ENCODE results near the gene EIF4ENIF1.

EIF4ENIF1 gene

DNA sequence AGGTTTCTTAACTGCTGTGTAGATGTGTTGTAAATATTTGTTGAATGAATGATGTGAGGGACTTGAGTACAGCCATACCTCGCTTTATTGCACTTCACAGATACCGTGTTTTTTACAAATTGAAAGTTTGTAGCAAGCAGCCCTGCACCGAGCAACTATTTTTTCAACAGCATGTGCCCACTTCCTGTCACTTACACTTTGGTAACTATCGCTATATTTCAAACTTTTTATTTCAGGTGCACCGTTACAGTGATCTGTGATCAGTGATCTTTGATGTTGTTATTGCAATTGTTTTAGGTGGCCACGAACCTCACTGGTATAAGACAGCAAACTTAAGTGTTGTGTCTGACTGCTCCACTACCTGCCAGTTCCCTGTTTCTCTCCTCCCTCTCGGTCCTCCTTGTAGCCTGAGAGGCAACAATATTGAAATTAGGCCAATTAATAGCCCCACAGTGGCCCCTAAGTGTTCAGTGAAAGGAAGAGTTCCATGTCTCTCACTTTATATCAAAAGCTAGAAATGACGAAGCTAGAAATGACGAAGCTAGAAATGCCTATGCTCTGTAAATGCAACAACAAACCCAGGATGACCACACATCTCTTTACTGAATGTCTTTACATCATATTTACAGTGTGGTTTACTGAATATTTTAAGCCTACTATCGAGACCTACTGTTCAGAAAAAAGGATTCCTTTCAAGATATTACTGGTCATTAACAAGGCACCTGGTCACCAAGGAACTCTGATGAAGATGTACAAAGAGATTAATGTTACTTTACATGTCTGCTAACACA, 7.7 kb upstream of the EIF4ENIF1 start:
- Histone ChIP-seq H3K36me3 (ENCODE audit: control insufficient read depth in 1 of 2, insufficient read depth in 2 of 2, low read depth in 1 of 2, low read length in 2 of 2) (no peaks in the 10 kb centered on the region), H3K18ac (ENCODE audit: low read depth in 1 of 2, low read length in 2 of 2) (no peak overlapping the region), H2BK120ac (ENCODE audit: low read depth, low read length) (no peak overlapping the region), H3K9me3 (ENCODE audit: control insufficient read depth, low read length) (no peaks in the 10 kb centered on the region), H2AK5ac (ENCODE audit: low read length, severe bottlenecking) (no peak overlapping the region), H2BK15ac (ENCODE audit: low read depth, poor library complexity, severe bottlenecking) (no peak overlapping the region), H3K79me1 (replicated peaks; ENCODE audit: low read length, poor library complexity, severe bottlenecking) (peaks cover 19% of the 10 kb centered on the region), H3K27ac (ENCODE audit: low read length, poor library complexity, severe bottlenecking) (no peak overlapping the region), H3K4me1 (ENCODE audit: control insufficient read depth, insufficient read depth, low read depth, low read length) (peaks cover 7% of the 10 kb centered on the region), H2BK12ac (ENCODE audit: low read length in 2 of 2) (no peak overlapping the region), H3K4me2 (ENCODE audit: low read length, poor library complexity, severe bottlenecking) (peak overlapping the region; percentile 81), H4K8ac (ENCODE audit: low read length) (no peak overlapping the region), H3K4ac (ENCODE audit: low read depth in 1 of 2, low read length in 2 of 2) (no peak overlapping the region), H4K91ac (ENCODE audit: low read length) (no peak overlapping the region), H2BK5ac (ENCODE audit: low read depth, low read length, poor library complexity, severe bottlenecking) (no peak overlapping the region), H3K27me3 (ENCODE audit: control insufficient read depth in 1 of 2, insufficient read depth in 1 of 2, low read length in 2 of 2) (no peaks in the 10 kb centered on the region), H3K23ac (ENCODE audit: low read length in 2 of 2) (no peak overlapping the region), H2AFZ (ENCODE audit: low read depth, low read length) (peak overlapping the region; percentile 10), H3K4me3 (ENCODE audit: insufficient read depth in 1 of 2, low read depth in 1 of 2, low read length in 2 of 2) (peak overlapping the region; percentile 86 to 95), H3K9ac (ENCODE audit: low read length) (peak overlapping the region; percentile 90), H3K14ac (ENCODE audit: low read length in 2 of 2) (no peak overlapping the region)
- WGBS: 86% methylated on average over 8 of the region's 10 CpGs
- no peak for DNase-seq

DNA sequence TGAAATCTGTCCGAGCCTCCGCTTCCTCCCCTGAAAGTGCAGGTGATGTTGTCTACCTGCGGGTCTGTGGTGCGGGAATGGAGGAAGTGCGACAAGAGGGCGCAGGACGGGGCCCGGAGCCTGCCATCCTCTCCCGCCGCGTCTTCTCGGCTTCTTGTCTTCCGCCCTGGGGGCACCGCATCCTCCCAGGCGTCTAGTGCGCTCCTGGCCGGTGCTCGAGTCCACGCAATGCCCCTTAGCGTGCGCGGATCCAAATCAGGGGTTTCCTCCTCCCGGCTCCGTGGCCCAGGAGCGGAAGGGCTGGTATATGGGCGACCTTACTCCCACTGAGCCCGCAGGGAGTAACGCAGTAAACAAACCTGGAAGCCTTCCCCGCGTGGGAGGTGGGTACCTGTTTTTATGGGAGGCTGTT, 7.1 kb upstream of the EIF4ENIF1 start:
- peak overlapping the region; percentile 10 for H2AFZ ChIP-seq (ENCODE audit: low read depth, low read length)
- H2BK12ac ChIP-seq (ENCODE audit: low read length in 2 of 2): peak overlapping the region in 1 of 2 experiments; percentile 29
- H3K4me1 ChIP-seq (ENCODE audit: control insufficient read depth, insufficient read depth, low read depth, low read length): peaks cover 7% of the 10 kb centered on the region
- no peak overlapping the region for H2BK15ac ChIP-seq (ENCODE audit: low read depth, poor library complexity, severe bottlenecking)
- H2BK5ac ChIP-seq (ENCODE audit: low read depth, low read length, poor library complexity, severe bottlenecking): no peak overlapping the region
- 1% methylated on average over 30 of the region's 30 CpGs for WGBS
- peak overlapping the region; percentile 47 for H4K91ac ChIP-seq (ENCODE audit: low read length)
- H3K79me1 ChIP-seq (replicated peaks; ENCODE audit: low read length, poor library complexity, severe bottlenecking): peaks cover 23% of the 10 kb centered on the region
- no peaks in the 10 kb centered on the region for H3K9me3 ChIP-seq (ENCODE audit: control insufficient read depth, low read length)
- H3K4ac ChIP-seq (ENCODE audit: low read depth in 1 of 2, low read length in 2 of 2): peak overlapping the region in 1 of 2 experiments; percentile 46
- no peaks in the 10 kb centered on the region for H3K36me3 ChIP-seq (ENCODE audit: control insufficient read depth in 1 of 2, insufficient read depth in 2 of 2, low read depth in 1 of 2, low read length in 2 of 2)
- H3K27ac ChIP-seq (ENCODE audit: low read length, poor library complexity, severe bottlenecking): peak overlapping the region; percentile 51
- H3K14ac ChIP-seq (ENCODE audit: low read length in 2 of 2): peak overlapping the region in 1 of 2 experiments; percentile 66
- H3K27me3 ChIP-seq (ENCODE audit: control insufficient read depth in 1 of 2, insufficient read depth in 1 of 2, low read length in 2 of 2): no peaks in the 10 kb centered on the region
- H3K4me2 ChIP-seq (ENCODE audit: low read length, poor library complexity, severe bottlenecking): peak overlapping the region; percentile 81
- peak overlapping the region in 1 of 2 experiments; percentile 20 for H3K23ac ChIP-seq (ENCODE audit: low read length in 2 of 2)
- DNase-seq: peak; percentile 40
- no peak overlapping the region for H2AK5ac ChIP-seq (ENCODE audit: low read length, severe bottlenecking)
- peak overlapping the region; percentile 58 to 67 for H3K18ac ChIP-seq (ENCODE audit: low read depth in 1 of 2, low read length in 2 of 2)
- no peak overlapping the region for H2BK120ac ChIP-seq (ENCODE audit: low read depth, low read length)
- no peak overlapping the region for H4K8ac ChIP-seq (ENCODE audit: low read length)
- H3K4me3 ChIP-seq (ENCODE audit: insufficient read depth in 1 of 2, low read depth in 1 of 2, low read length in 2 of 2): peak overlapping the region; percentile 86 to 95
- H3K9ac ChIP-seq (ENCODE audit: low read length): peak overlapping the region; percentile 90

DNA sequence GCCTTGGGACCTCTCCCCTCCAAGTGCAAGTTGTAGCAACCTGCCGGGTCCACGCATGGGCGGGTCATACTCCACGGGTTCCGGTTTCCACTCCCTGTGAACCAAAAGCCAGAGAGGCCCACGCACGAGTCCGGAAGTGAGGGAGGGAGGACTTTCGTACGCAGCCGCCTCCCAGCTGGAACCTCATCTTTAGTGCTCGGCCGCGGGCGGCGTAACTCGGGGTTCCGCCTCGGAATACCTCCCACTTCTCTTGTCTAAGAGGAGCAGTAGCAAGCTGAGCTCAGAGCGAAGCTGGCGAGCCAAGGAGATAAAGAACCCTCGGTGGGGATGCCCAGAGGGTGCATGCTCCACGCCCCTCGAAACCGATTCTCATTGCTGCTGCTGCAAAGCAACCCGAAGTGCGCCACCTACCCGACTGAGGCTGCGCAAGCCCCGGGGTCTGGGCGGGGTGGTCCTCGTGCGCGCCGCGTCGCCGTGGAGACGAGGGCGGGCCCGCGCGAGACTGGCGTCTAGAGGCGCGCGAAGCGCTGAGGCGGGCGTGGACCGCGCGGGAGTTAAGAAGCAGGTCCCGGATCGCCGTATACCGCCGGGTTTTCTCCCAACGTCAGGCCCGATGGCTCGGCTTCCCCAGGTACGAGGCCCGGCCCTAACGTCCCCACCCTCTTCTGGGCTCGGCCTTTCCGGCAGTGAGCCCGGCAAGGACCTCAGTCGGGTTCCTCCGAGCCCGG, 6.5 kb upstream of the EIF4ENIF1 start, which contains the start of gene SFI1:
SFI1 (plus strand) TSS at position 530 of the 728 bp plus-strand sequence. CDS start 11,749 bp downstream, outside the sequence.
- WGBS: under 1% methylated on average over 69 of the region's 70 CpGs

DNA sequence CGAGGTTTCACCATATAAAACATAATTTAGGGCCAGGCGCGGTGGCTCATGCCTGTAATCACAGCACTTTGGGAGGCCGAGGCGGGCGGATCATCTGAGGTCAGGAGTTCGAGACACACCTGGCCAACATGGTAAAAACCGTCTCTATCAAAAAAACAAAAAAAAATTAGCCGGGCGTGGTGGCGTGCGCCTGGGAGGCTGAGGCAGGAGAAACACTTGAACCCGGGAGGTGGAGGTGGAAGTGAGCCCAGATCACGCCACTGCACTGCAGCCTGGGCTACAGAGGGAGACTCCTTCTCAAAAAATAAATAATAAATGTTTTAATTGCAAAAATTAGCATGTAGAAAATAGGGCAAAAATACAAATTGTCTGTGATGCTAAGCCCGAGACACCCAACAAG, 5.7 kb upstream of the EIF4ENIF1 start:
- no peak overlapping the region for H2AFZ ChIP-seq (ENCODE audit: low read depth, low read length)
- H2BK5ac ChIP-seq (ENCODE audit: low read depth, low read length, poor library complexity, severe bottlenecking): no peak overlapping the region
- no peak for DNase-seq
- no peak overlapping the region for H4K91ac ChIP-seq (ENCODE audit: low read length)
- no peak overlapping the region for H2BK15ac ChIP-seq (ENCODE audit: low read depth, poor library complexity, severe bottlenecking)
- H3K36me3 ChIP-seq (ENCODE audit: control insufficient read depth in 1 of 2, insufficient read depth in 2 of 2, low read depth in 1 of 2, low read length in 2 of 2): no peaks in the 10 kb centered on the region
- H3K4me3 ChIP-seq (ENCODE audit: insufficient read depth in 1 of 2, low read depth in 1 of 2, low read length in 2 of 2): peak overlapping the region in 1 of 2 experiments; percentile 95
- no peak overlapping the region for H2BK120ac ChIP-seq (ENCODE audit: low read depth, low read length)
- H3K27ac ChIP-seq (ENCODE audit: low read length, poor library complexity, severe bottlenecking): no peak overlapping the region
- peaks cover 24% of the 10 kb centered on the region for H3K79me1 ChIP-seq (replicated peaks; ENCODE audit: low read length, poor library complexity, severe bottlenecking)
- no peak overlapping the region for H2BK12ac ChIP-seq (ENCODE audit: low read length in 2 of 2)
- H2AK5ac ChIP-seq (ENCODE audit: low read length, severe bottlenecking): no peak overlapping the region
- no peak overlapping the region for H3K14ac ChIP-seq (ENCODE audit: low read length in 2 of 2)
- no peak overlapping the region for H3K4ac ChIP-seq (ENCODE audit: low read depth in 1 of 2, low read length in 2 of 2)
- H4K8ac ChIP-seq (ENCODE audit: low read length): no peak overlapping the region
- H3K27me3 ChIP-seq (ENCODE audit: control insufficient read depth in 1 of 2, insufficient read depth in 1 of 2, low read length in 2 of 2): no peaks in the 10 kb centered on the region
- H3K18ac ChIP-seq (ENCODE audit: low read depth in 1 of 2, low read length in 2 of 2): no peak overlapping the region
- H3K23ac ChIP-seq (ENCODE audit: low read length in 2 of 2): no peak overlapping the region
- H3K4me1 ChIP-seq (ENCODE audit: control insufficient read depth, insufficient read depth, low read depth, low read length): peaks cover 7% of the 10 kb centered on the region
- H3K9me3 ChIP-seq (ENCODE audit: control insufficient read depth, low read length): no peaks in the 10 kb centered on the region
- 93% methylated on average over 14 of the region's 15 CpGs for WGBS
- no peak overlapping the region for H3K4me2 ChIP-seq (ENCODE audit: low read length, poor library complexity, severe bottlenecking)
- H3K9ac ChIP-seq (ENCODE audit: low read length): peak overlapping the region; percentile 90

More for the DNA sequence above, 6.5 kb upstream of the EIF4ENIF1 start, which contains the start of gene SFI1:
- Histone ChIP-seq H3K9me3 (ENCODE audit: control insufficient read depth, low read length) (no peaks in the 10 kb centered on the region), H2AFZ (ENCODE audit: low read depth, low read length) (peak within 1 kb of the TSS; percentile 10), H3K9ac (ENCODE audit: low read length) (peak within 1 kb of the TSS; percentile 90), H2AK5ac (ENCODE audit: low read length, severe bottlenecking) (no peak within 1 kb of the TSS), H3K4me1 (ENCODE audit: control insufficient read depth, insufficient read depth, low read depth, low read length) (peaks cover 7% of the 10 kb centered on the region), H4K91ac (ENCODE audit: low read length) (peak within 1 kb of the TSS; percentile 47), H2BK120ac (ENCODE audit: low read depth, low read length) (no peak within 1 kb of the TSS), H3K4me2 (ENCODE audit: low read length, poor library complexity, severe bottlenecking) (peak within 1 kb of the TSS; percentile 81), H3K14ac (ENCODE audit: low read length in 2 of 2) (peak within 1 kb of the TSS in 1 of 2 experiments; percentile 66), H3K36me3 (ENCODE audit: control insufficient read depth in 1 of 2, insufficient read depth in 2 of 2, low read depth in 1 of 2, low read length in 2 of 2) (no peaks in the 10 kb centered on the region), H3K27me3 (ENCODE audit: control insufficient read depth in 1 of 2, insufficient read depth in 1 of 2, low read length in 2 of 2) (no peaks in the 10 kb centered on the region), H3K23ac (ENCODE audit: low read length in 2 of 2) (peak within 1 kb of the TSS in 1 of 2 experiments; percentile 20), H2BK12ac (ENCODE audit: low read length in 2 of 2) (peak within 1 kb of the TSS in 1 of 2 experiments; percentile 29), H2BK5ac (ENCODE audit: low read depth, low read length, poor library complexity, severe bottlenecking) (no peak within 1 kb of the TSS), H3K27ac (ENCODE audit: low read length, poor library complexity, severe bottlenecking) (peak within 1 kb of the TSS; percentile 69), H2BK15ac (ENCODE audit: low read depth, poor library complexity, severe bottlenecking) (no peak within 1 kb of the TSS), H3K18ac (ENCODE audit: low read depth in 1 of 2, low read length in 2 of 2) (peak within 1 kb of the TSS; percentile 58 to 67), H4K8ac (ENCODE audit: low read length) (peak within 1 kb of the TSS; percentile 45), H3K4ac (ENCODE audit: low read depth in 1 of 2, low read length in 2 of 2) (peak within 1 kb of the TSS in 1 of 2 experiments; percentile 46), H3K79me1 (replicated peaks; ENCODE audit: low read length, poor library complexity, severe bottlenecking) (peaks cover 24% of the 10 kb centered on the region), H3K4me3 (ENCODE audit: insufficient read depth in 1 of 2, low read depth in 1 of 2, low read length in 2 of 2) (peak within 1 kb of the TSS; percentile 86 to 95)
- peak; percentile 89 for DNase-seq
